HG03039 (cell line): Measurements from ENCODE around the gene ADAMTS12.

Experiments used
- ATAC-seq: cut with Tn5 transposase; IDR thresholded peaks from one replicate; pipeline ENCODE4 v1.9.1; 2021; ENCODE audit warnings: mild to moderate bottlenecking, moderate library complexity; ENCODE audit not compliant: unreplicated experiment

Gene ADAMTS12

GRCh38 chr5:33769196-33769595, 122.6 kb downstream of the ADAMTS12 start:
- ATAC-seq, result no peak

DNA sequence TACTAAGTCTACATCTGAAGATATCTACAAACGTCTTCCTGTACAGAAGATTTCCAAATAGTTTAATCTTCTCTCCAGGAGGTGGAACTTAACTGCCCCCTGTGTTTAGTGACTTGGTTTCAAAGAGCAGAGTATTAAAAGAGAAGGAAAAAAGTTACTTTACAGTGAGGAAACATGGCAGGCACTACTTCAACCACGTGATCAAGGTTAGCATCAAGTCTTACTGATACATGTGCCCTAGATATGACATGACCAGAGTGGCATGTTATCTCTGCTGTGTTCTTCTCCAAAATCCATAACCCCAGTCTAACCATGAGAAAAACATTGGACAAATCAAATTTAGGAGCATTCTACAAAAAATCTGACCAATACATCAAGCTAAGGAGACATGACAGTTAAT, 125.8 kb downstream of the ADAMTS12 start:
- ATAC-seq, result no peak

GRCh38 chr5:33764786-33765185, 127.0 kb downstream of the ADAMTS12 start:
- ATAC-seq, result no peak

GRCh38 chr5:33763435-33763834, 128.4 kb downstream of the ADAMTS12 start:
- no peak for ATAC-seq

DNA sequence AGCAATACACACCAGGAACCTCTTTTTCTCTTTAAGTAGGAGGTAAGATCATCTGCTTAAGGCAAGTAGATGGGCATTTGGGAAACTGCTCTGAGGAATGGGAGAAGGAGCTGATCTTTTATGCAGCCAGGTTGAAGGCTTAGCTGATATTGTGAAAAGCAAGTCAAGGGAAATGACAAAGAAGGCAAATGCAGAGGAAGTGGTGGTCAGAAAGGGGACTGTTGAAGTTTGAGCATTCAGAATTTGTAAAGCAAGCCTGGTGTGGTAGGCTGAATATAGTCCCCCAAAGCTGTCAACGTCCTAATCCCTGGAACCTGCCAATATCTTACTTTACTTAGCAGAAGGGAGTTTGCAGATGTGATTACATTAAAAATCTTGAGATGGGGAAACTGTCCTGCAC, 128.9 kb downstream of the ADAMTS12 start:
- ATAC-seq, result no peak

DNA sequence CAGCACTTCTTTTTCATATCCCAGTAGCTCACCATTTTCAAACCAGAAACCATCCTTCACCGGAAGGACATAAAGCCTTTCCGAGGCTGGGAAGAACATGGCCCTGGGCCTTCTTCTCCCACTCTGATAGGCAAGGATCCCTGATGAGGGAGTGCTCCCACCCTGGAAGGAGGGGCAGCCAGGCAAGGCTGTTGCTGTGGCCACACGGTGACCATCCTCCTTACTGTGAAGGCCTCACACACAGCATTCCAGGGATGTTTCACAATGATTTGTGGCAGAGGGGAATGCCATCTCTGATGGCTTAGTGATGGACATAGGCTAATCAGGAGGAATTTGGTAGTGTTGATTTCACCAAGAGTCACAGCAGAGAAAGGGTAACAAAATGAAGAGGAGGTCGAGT, 130.7 kb downstream of the ADAMTS12 start:
- ATAC-seq, result no peak

DNA sequence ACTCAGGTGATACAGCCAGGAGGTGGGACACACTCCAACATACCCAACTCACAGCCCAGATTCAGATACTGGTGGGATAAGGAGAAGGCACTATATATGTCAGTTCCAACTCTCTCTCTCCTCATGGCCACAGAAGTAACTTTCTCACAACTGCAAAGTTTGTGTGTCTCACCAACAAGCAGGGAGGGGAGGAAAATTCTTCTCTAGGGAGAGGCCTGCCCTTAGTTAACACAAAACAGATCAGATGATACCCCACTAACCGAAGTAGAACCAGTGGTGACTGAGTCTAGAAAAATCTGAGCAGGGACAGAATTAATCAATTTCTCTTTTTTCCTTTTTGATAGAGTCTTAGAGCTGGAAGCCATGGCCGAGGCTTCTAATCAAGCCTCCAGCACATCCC, 133.1 kb downstream of the ADAMTS12 start:
- ATAC-seq, result no peak

GRCh38 chr5:33756491-33756890, 135.3 kb downstream of the ADAMTS12 start:
- no peak for ATAC-seq

DNA sequence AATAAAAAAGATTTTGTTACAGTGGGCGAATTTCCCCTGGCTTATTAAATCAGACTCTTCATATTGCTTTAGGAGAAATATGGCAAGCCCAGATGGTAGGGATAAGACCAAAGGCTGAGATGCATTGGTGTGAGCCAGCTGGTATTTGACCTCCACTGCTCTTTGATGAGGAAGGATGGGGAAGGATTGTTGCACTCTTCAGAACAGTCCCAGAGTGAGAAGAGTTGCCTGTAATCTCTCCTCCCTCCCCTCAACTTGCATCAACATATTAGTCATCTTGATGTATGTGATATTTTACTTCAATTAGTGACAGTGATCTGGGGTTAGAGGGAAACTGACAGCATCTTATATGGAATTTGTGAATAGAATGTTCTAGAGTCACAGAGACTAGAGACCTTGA, 136.6 kb downstream of the ADAMTS12 start:
- ATAC-seq, result no peak

GRCh38 chr5:33753704-33754103, 138.1 kb downstream of the ADAMTS12 start:
- ATAC-seq, result no peak

DNA sequence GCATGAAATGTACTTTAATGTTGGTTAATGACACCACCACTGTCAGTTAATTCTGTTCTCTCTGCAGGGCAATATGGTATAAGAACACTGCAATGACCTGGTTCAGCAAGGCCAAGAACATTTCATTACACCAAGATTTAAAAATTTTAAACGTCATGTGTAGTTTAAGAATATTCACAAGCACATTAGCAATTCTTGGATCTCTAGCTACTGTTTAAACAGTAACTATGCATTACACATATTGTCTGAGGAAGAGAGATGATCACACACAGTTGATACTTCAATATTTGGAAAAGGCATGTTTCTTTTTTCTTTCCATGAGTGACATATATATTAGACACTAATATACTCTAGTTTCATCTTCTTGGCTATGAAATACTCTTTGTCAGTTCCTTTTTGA, 143.0 kb downstream of the ADAMTS12 start:
- ATAC-seq, result no peak

DNA sequence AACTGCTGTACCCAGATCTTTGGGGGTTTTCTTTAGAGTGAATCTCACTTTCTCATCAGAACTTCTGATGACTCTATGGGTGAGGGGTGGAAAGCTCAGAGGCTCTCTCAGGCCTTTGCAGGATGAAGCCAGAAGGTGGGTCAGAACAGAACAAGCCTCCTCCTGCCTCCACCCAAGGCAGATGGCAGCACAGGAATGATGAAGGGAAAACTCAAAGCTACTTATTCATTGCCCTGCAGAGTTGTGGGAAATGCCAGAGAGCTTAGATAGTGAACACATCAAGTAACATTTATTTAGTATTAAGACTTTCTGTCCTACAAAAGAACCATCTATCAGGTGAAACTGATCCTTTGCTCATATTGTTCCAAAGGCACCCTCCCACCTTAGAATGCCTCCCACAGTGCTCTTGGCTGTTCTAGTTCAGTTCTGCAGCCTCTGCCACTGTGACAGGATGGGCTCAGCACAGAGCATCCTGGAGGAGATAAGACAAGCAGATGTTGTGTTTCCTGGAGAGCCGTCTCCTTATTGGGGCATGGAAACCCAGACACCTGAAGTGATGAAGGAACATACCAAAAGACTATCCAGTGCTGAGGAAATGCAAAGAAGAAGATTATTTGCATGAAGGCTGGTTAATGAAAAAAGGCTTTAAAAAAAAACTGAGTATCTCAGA, 146.6 kb downstream of the ADAMTS12 start:
- no peak for ATAC-seq

DNA sequence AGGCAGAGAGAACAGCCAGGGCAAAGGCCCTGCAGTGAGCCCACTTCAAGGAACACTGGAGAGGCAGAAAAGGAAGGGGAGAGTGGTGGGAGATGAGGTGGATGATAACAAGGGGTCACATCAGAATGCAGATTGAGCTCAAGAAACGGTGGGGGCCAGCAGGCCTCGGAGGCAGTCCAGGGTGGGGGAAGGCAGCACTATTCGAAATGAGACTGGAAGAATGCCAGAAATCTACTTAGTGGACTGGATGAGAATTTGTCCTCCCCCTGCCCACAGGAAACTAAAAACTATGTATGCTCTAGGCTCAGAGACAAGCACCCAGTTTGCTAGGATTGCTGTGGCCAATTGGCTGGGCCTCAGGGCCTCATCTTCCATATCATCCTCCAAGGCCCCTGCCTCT, 148.7 kb downstream of the ADAMTS12 start:
- ATAC-seq, result no peak

DNA sequence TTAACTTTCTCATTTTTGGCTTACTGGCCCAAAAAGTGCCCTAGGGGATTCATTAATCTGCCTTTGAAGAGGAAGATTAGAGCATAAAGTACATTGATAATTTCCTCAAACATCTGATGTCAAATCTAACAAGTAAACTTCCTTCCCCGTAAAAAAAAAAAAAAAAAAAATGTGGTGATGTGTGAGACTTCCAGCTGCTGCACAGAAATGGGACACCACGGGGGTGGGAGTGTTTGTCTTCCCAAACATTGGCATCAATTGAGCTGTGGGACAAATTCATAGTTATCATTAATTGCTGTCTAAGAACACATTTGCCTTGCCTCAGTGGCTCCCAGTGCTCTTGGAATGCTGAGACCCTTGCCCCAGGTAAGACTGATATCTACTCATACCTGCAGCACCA, 149.6 kb downstream of the ADAMTS12 start:
- no peak for ATAC-seq

DNA sequence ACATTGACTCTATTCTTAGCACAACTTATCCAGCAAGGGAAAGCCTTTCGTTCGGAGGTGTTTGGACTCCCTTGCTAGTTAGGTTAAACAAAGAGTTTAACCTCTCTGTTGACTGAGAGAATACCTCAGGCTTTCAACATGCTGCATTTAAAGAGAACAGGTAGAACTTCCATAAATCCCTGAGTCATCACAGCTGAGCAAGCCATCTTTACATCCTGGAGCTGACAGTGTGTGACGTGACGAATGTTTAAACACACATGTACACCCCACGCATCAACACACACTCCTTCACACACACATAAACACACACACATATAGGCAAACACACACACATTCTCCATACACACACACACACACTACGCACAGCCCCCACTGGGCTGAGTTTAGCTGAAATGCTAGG, 152.8 kb downstream of the ADAMTS12 start:
- ATAC-seq, result no peak

GRCh38 chr5:33738097-33738496, 153.7 kb downstream of the ADAMTS12 start:
- no peak for ATAC-seq

DNA sequence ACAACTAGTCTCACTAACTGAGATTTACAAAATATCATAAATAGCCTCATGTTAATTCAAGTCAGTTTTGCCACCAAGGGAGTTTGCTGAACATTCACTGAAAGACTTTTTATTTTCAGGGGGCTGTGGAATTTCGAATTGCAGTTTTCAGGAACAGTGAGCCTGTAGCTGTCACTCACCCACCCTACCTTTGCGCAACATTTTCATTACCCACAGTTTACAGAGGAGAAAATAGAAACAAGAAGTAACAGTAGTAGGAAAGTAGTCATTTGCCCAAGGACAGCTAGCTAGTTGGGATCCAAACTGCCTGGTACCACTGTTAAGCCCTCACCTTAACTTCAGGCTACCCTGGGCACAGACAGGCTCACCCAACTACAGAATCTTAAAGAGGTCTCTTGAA, 154.1 kb downstream of the ADAMTS12 start:
- ATAC-seq, result no peak

DNA sequence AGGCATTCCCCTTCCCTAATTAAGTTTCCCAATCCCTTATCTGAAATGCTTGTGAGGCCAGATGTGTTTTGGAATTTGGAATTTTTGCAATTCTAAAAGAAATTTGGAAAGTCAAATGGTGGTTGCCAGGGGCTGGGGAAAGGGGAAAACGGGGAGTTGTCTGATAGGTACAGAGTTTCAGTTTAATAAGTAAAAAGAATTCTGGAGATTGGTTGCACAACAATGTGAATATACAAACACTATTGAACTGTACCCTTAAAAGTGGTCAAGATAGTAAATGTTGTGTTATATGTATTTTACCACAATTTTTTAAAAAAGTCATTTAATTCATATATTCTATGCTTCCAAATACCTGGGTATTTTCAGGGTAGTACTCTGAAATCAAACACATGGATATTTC, 154.5 kb downstream of the ADAMTS12 start:
- no peak for ATAC-seq

- no peak for ATAC-seq
Measured at GRCh38 chr5:33736510-33736909, 155.3 kb downstream of the ADAMTS12 start.

- ATAC-seq, result no peak
Measured at GRCh38 chr5:33735072-33735471, 156.7 kb downstream of the ADAMTS12 start.

DNA sequence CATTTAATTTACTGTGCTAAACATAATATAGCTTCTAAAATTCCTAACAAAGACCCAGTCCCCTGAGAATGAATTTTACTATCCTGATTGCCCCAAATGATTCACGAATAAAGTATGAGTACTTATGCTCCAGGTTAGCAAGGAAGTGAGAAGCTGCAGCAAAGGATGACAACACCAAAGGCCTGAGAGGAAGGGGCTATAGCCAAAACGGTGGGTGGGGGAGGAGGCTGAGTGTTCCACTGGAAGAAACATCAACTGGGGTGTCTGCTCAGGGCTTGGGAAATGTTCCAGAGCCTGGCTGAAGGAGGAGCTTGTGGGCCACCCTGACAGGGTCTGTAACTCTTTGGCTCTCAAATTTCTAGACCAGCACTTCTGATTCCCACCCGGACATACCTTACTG, 157.3 kb downstream of the ADAMTS12 start:
- ATAC-seq, result no peak

- no peak for ATAC-seq
Measured at GRCh38 chr5:33733225-33733624, 158.6 kb downstream of the ADAMTS12 start.

GRCh38 chr5:33726422-33727165, 165.2 kb downstream of the ADAMTS12 start:
- ATAC-seq, result no peak
